GM12865 (cell line): Measurements from ENCODE around the gene CEP89.
"Not testable (repeated sequence)": the region's sequence is repeated elsewhere in the genome, so short reads cannot be mapped to it uniquely, and the experiment has no call there.

Experiments
- DNase-seq: peaks from one replicate; pipeline ENCODE4 v3.0.0; 2010; ENCODE audit warnings: low read depth
- H3K4me3 ChIP-seq: 2 replicates; pipeline ENCODE4 v1.5.1; 2011; ENCODE audit warnings: mild to moderate bottlenecking, low read depth, low read length, control low read depth
- TF ChIP-seq, protein P1 (sequence below): IDR thresholded peaks from 2 replicates; pipeline ENCODE4 v1.5.1; 2011; ENCODE audit warnings: low read length, control low read depth, low read depth, inconsistent platforms; ENCODE audit not compliant: insufficient read depth; ENCODE audit errors: missing control alignments

Gene CEP89

GRCh38 chr19:32891609-32892008 lies 80.1 kb downstream of the CEP89 start:
- TF ChIP-seq, protein P1, sequence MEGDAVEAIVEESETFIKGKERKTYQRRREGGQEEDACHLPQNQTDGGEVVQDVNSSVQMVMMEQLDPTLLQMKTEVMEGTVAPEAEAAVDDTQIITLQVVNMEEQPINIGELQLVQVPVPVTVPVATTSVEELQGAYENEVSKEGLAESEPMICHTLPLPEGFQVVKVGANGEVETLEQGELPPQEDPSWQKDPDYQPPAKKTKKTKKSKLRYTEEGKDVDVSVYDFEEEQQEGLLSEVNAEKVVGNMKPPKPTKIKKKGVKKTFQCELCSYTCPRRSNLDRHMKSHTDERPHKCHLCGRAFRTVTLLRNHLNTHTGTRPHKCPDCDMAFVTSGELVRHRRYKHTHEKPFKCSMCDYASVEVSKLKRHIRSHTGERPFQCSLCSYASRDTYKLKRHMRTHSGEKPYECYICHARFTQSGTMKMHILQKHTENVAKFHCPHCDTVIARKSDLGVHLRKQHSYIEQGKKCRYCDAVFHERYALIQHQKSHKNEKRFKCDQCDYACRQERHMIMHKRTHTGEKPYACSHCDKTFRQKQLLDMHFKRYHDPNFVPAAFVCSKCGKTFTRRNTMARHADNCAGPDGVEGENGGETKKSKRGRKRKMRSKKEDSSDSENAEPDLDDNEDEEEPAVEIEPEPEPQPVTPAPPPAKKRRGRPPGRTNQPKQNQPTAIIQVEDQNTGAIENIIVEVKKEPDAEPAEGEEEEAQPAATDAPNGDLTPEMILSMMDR = no peak
- DNase-seq = no peak

GRCh38 chr19:32890841-32891240 lies 80.9 kb downstream of the CEP89 start:
- DNase-seq = no peak
- TF ChIP-seq, protein P1 = no peak

More at GRCh38 chr19:32891609-32892008, 80.1 kb downstream of the CEP89 start:
- H3K4me3 ChIP-seq = no peak overlapping the region

GRCh38 chr19:32890326-32890725 lies 81.4 kb downstream of the CEP89 start:
- TF ChIP-seq, protein P1 = no peak
- H3K4me3 ChIP-seq = no peak overlapping the region
- no peak for DNase-seq

More at GRCh38 chr19:32890841-32891240, 80.9 kb downstream of the CEP89 start:
- H3K4me3 ChIP-seq = no peak overlapping the region

- H3K4me3 ChIP-seq = no peak overlapping the region
- TF ChIP-seq, protein P1 = no peak
- DNase-seq = no peak
Observed at GRCh38 chr19:32889137-32889934, 82.4 kb downstream of the CEP89 start.

GRCh38 chr19:32887572-32888215 lies 84.1 kb downstream of the CEP89 start:
- DNase-seq = no peak
- TF ChIP-seq, protein P1 = no peak
- H3K4me3 ChIP-seq = no peak overlapping the region

DNA sequence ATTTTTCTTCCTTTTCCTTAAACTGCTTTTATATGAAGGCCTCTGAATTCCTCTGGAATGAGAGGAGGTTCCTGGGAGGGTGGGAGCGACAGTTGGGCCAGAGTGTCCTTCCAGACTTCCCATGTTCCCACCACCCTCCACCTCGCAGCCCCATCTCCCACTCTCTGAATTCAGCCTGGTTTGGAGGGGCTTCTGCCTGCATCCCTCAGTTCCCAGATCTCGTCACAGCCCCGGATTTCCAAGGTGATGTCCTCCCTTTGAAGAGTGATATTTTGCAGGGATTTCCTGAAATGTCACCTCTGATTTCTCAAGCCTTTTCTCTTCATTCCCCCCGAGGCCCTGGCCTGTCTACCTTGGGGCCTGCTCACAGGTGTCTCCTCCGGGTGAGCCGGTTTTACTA lies 85.5 kb downstream of the CEP89 start:
- H3K4me3 ChIP-seq = no peak overlapping the region
- TF ChIP-seq, protein P1 = no peak
- DNase-seq = no peak

DNA sequence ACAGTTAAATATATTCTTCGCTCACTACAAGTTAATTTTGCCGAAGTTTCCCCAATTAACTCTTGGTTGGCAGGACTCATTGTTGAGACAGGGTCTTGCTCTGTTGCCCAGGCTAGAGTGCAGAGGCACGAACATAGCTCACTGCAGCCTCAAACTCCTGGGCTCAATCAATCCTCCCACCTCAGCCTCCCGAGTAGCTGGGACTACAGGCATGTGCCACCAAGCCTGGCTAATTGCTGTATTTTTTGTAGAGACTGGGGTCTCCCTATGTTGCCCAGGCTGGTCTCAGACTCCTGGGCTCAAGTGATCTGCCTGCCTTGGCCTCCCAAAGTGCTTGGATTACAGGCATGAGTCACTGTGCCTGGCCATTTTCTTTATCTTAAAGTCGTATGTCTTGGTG lies 86.5 kb downstream of the CEP89 start:
- H3K4me3 ChIP-seq, DNase-seq: not testable (repeated sequence)
